Neural progenitor cell (in vitro differentiated cells): ENCODE results near the gene GPR39. TPM values are rescaled to one million over a fixed set of nuclear protein-coding genes. Genes with fewer than 3 reads are reported as not detected.

ENCODE experiments used
- DNase-seq: peaks from one replicate; pipeline ENCODE4 v3.0.0-alpha.2; 2016; ENCODE audit warnings: low spot score
- H2AFZ ChIP-seq: fragments of 200-600 bp; sonication (generic); replicated peaks from 2 replicates; pipeline ENCODE4 v1.6.1; 2016; ENCODE audit warnings: antibody characterized with exemption
- H3F3A ChIP-seq: fragments of 200-600 bp; sonication (generic); 2 replicates; pipeline ENCODE4 v1.6.1; 2016; ENCODE audit warnings: antibody characterized with exemption, low read depth
- H3K27ac ChIP-seq: fragments of 200-600 bp; sonication (generic); 2 replicates; pipeline ENCODE4 v1.5.1; 2016; ENCODE audit warnings: mild to moderate bottlenecking
- H3K27me3 ChIP-seq: fragments of 200-600 bp; sonication (generic); 2 replicates; pipeline ENCODE4 v1.6.1; 2016; ENCODE audit warnings: mild to moderate bottlenecking, moderate library complexity
- H3K36me3 ChIP-seq: fragments of 200-600 bp; sonication (generic); 2 replicates; pipeline ENCODE4 v1.5.1; 2016
- H3K4me1 ChIP-seq: fragments of 200-600 bp; sonication (generic); 2 replicates; pipeline ENCODE4 v1.6.1; 2016; ENCODE audit warnings: mixed run types
- H3K4me2 ChIP-seq: fragments of 200-600 bp; sonication (generic); 2 replicates; pipeline ENCODE4 v1.6.1; 2016
- H3K4me3 ChIP-seq: fragments of 200-600 bp; sonication (generic); 2 replicates; pipeline ENCODE4 v1.5.1; 2016
- H3K79me2 ChIP-seq: fragments of 200-600 bp; sonication (generic); 2 replicates; pipeline ENCODE4 v1.6.1; 2016; ENCODE audit warnings: low read depth
- H3K9ac ChIP-seq: fragments of 200-600 bp; sonication (generic); 2 replicates; pipeline ENCODE4 v1.6.1; 2016
- H3K9me3 ChIP-seq: fragments of 200-600 bp; sonication (generic); 2 replicates; pipeline ENCODE4 v1.5.1; 2016; ENCODE audit warnings: low read depth
- H4K20me1 ChIP-seq: fragments of 200-600 bp; sonication (generic); 2 replicates; pipeline ENCODE4 v1.6.1; 2016; ENCODE audit warnings: low read depth
- H3K27ac Mint-ChIP-seq: 3 replicates; pipeline ENCODE4 v1.8.0; 2021; ENCODE audit warnings: mixed read lengths
- H3K27me3 Mint-ChIP-seq: 2 replicates; pipeline ENCODE4 v1.8.0; 2022; ENCODE audit warnings: low read depth, mild to moderate bottlenecking, inconsistent platforms, moderate library complexity, mixed read lengths; ENCODE audit not compliant: insufficient read depth
- H3K36me3 Mint-ChIP-seq: 3 replicates; pipeline ENCODE4 v1.8.0; 2021; ENCODE audit warnings: mixed read lengths
- H3K4me1 Mint-ChIP-seq: 3 replicates; pipeline ENCODE4 v1.8.0; 2021; ENCODE audit warnings: mixed read lengths
- H3K4me3 Mint-ChIP-seq: 3 replicates; pipeline ENCODE4 v1.8.0; 2021; ENCODE audit warnings: mild to moderate bottlenecking, moderate library complexity, mixed read lengths
- H3K9me3 Mint-ChIP-seq: 3 replicates; pipeline ENCODE4 v1.8.0; 2020; ENCODE audit warnings: mixed read lengths
- EZH2 ChIP-seq: fragments of 200-600 bp; sonication (generic); IDR thresholded peaks from 2 replicates; pipeline ENCODE4 v1.6.1; 2017; ENCODE audit warnings: antibody characterized with exemption, mild to moderate bottlenecking, moderate library complexity
- EZH2phosphoT487 ChIP-seq: fragments of 200-600 bp; sonication (generic); IDR thresholded peaks from 2 replicates; pipeline ENCODE4 v1.6.1; 2017; ENCODE audit warnings: antibody characterized with exemption
- total RNA-seq: library from RNA; depleted of rRNA; stranded (reverse); fragments of >200 nt; gene quantifications from 2 replicates; pipeline ENCODE4 v1.2.3, GENCODE V29; 2015; ENCODE audit warnings: low replicate concordance
- TF ChIP-seq, protein P1 (sequence below): fragments of 200-600 bp; sonication (generic); IDR thresholded peaks from 2 replicates; pipeline ENCODE4 v1.5.1; 2017; ENCODE audit warnings: antibody characterized with exemption, mild to moderate bottlenecking

The GPR39 gene
- total RNA-seq, 1 donor from 2014 or later: 0.28 TPM

DNA sequence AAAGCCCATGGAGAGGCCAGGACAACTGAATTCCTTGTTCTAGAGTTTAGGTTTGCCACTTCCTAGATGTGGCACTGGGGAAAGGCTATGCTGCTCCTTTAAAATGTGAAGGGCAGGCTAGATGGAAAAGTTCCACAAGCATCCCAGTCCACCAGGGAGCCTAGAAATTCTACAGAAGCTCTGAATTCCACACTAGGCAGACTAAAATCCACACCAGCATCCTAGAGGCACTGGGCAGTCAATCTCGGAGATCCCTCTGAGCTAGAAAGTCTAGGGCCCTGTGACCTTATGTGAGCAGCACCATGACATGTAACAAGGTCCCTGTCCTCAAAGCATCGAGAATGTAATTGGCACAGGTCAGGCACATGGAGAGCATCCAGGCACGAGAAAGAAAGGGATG, 181.9 kb downstream of the GPR39 start:
- H3F3A ChIP-seq: no peaks in the 10 kb centered on the region
- no peak overlapping the region for H2AFZ ChIP-seq
- H3K36me3 Mint-ChIP-seq: no peaks in the 10 kb centered on the region
- H3K4me1 Mint-ChIP-seq: peaks cover 28% of the 10 kb centered on the region
- H3K36me3 ChIP-seq: no peaks in the 10 kb centered on the region
- peaks cover under 1% of the 10 kb centered on the region for H3K27me3 Mint-ChIP-seq
- TF ChIP-seq EZH2phosphoT487 (no peak), EZH2 (no peak)
- TF ChIP-seq, protein P1, sequence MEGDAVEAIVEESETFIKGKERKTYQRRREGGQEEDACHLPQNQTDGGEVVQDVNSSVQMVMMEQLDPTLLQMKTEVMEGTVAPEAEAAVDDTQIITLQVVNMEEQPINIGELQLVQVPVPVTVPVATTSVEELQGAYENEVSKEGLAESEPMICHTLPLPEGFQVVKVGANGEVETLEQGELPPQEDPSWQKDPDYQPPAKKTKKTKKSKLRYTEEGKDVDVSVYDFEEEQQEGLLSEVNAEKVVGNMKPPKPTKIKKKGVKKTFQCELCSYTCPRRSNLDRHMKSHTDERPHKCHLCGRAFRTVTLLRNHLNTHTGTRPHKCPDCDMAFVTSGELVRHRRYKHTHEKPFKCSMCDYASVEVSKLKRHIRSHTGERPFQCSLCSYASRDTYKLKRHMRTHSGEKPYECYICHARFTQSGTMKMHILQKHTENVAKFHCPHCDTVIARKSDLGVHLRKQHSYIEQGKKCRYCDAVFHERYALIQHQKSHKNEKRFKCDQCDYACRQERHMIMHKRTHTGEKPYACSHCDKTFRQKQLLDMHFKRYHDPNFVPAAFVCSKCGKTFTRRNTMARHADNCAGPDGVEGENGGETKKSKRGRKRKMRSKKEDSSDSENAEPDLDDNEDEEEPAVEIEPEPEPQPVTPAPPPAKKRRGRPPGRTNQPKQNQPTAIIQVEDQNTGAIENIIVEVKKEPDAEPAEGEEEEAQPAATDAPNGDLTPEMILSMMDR: no peak
- H3K4me2 ChIP-seq: no peak overlapping the region
- H3K9me3 Mint-ChIP-seq: peaks cover 5% of the 10 kb centered on the region
- H3K27me3 ChIP-seq: no peaks in the 10 kb centered on the region
- DNase-seq: no peak
- peak overlapping the region; percentile 30 for H3K27ac Mint-ChIP-seq
- no peak overlapping the region for H3K4me3 ChIP-seq
- no peak overlapping the region for H3K27ac ChIP-seq
- no peaks in the 10 kb centered on the region for H3K79me2 ChIP-seq
- H3K9ac ChIP-seq: no peak overlapping the region
- no peaks in the 10 kb centered on the region for H4K20me1 ChIP-seq
- H3K9me3 ChIP-seq: no peaks in the 10 kb centered on the region
- H3K4me3 Mint-ChIP-seq: no peak overlapping the region
- no peaks in the 10 kb centered on the region for H3K4me1 ChIP-seq

DNA sequence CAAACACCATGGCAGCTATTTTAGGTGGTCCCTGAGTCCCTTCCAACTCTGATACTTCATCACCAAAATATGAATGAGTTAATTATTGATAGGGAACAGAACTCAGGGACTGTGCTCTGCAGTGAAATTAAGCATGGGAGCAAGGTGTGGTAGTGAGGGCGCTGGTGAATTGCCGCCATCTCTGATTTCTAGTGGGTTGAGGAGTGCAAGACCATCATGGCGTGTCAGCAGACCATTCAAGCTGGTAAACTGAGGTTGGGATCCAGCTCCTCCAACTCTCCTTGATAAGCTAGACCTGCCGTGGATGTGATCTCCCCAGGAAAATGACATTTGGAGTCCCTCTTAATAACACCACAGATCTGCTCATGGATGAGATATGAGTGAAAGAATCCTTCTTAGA, 183.0 kb downstream of the GPR39 start:
- Mint-ChIP-seq H3K27me3 (no peaks in the 10 kb centered on the region), H3K4me3 (no peak overlapping the region), H3K36me3 (no peaks in the 10 kb centered on the region), H3K4me1 (peaks cover 24% of the 10 kb centered on the region), H3K27ac (no peak overlapping the region), H3K9me3 (peaks cover 5% of the 10 kb centered on the region)
- Histone ChIP-seq H3K9ac (no peak overlapping the region), H3K27ac (no peak overlapping the region), H3K79me2 (no peaks in the 10 kb centered on the region), H4K20me1 (no peaks in the 10 kb centered on the region), H3K4me3 (no peak overlapping the region), H3K4me1 (no peaks in the 10 kb centered on the region), H2AFZ (no peak overlapping the region), H3K9me3 (no peaks in the 10 kb centered on the region), H3K27me3 (no peaks in the 10 kb centered on the region), H3K4me2 (no peak overlapping the region), H3F3A (no peaks in the 10 kb centered on the region), H3K36me3 (no peaks in the 10 kb centered on the region)
- TF ChIP-seq EZH2: no peak
- TF ChIP-seq EZH2phosphoT487: no peak
- TF ChIP-seq, protein P1: no peak
- DNase-seq: no peak

GRCh38 chr2:132604561-132604960, 188.0 kb downstream of the GPR39 start:
- H3K27me3 Mint-ChIP-seq: no peaks in the 10 kb centered on the region
- Histone ChIP-seq H3K79me2 (no peaks in the 10 kb centered on the region), H3K9me3 (no peaks in the 10 kb centered on the region), H2AFZ (no peak overlapping the region), H4K20me1 (no peaks in the 10 kb centered on the region), H3K4me3 (no peak overlapping the region), H3F3A (no peaks in the 10 kb centered on the region), H3K36me3 (no peaks in the 10 kb centered on the region), H3K27ac (no peak overlapping the region), H3K4me1 (no peaks in the 10 kb centered on the region), H3K4me2 (no peak overlapping the region), H3K9ac (no peak overlapping the region), H3K27me3 (no peaks in the 10 kb centered on the region)
- TF ChIP-seq EZH2phosphoT487: no peak
- no peak for TF ChIP-seq EZH2
- TF ChIP-seq, protein P1: no peak
- no peak overlapping the region for H3K4me3 Mint-ChIP-seq
- H3K9me3 Mint-ChIP-seq: no peaks in the 10 kb centered on the region
- H3K36me3 Mint-ChIP-seq: no peaks in the 10 kb centered on the region
- peak overlapping the region; percentile 20 for H3K27ac Mint-ChIP-seq
- peaks cover 32% of the 10 kb centered on the region for H3K4me1 Mint-ChIP-seq
- DNase-seq: no peak
